GM23248 (cell line): ENCODE results near the gene RIMS1. TPM values are rescaled to one million over a fixed set of nuclear protein-coding genes. Genes with fewer than 3 reads are reported as not detected.
A peak's percentile ranks its signal among the peaks of the same experiment; 100 is the strongest.

Experiments
- DNase-seq: peaks from one replicate; pipeline ENCODE4 v3.0.0-alpha.2; 2015
- H2AFZ ChIP-seq: fragments of 200-600 bp; sonication (generic); 2 replicates; pipeline ENCODE4 v1.6.1; 2016; ENCODE audit warnings: antibody characterized with exemption
- H3F3A ChIP-seq: fragments of 200-600 bp; sonication (generic); 2 replicates; pipeline ENCODE4 v1.6.1; 2016; ENCODE audit warnings: mild to moderate bottlenecking, antibody characterized with exemption, mixed run types; ENCODE audit not compliant: insufficient read depth
- H3K27ac ChIP-seq: fragments of 200-600 bp; sonication (generic); 2 replicates; pipeline ENCODE4 v1.5.1; 2016; ENCODE audit warnings: mild to moderate bottlenecking
- H3K27me3 ChIP-seq: fragments of 200-600 bp; sonication (generic); replicated peaks from 2 replicates; pipeline ENCODE4 v1.6.1; 2016; ENCODE audit warnings: mild to moderate bottlenecking; ENCODE audit not compliant: insufficient read depth
- H3K36me3 ChIP-seq: fragments of 200-600 bp; sonication (generic); 2 replicates; pipeline ENCODE4 v1.6.1; 2016; ENCODE audit warnings: low read depth, mild to moderate bottlenecking
- H3K4me1 ChIP-seq: fragments of 200-600 bp; sonication (generic); 2 replicates; pipeline ENCODE4 v1.6.1; 2016; ENCODE audit warnings: mild to moderate bottlenecking; ENCODE audit not compliant: insufficient read depth
- H3K4me2 ChIP-seq: fragments of 200-600 bp; sonication (generic); one replicate; pipeline ENCODE4 v1.6.1; 2016; ENCODE audit warnings: mild to moderate bottlenecking; ENCODE audit not compliant: unreplicated experiment
- H3K4me3 ChIP-seq: fragments of 200-600 bp; sonication (generic); 2 replicates; pipeline ENCODE4 v1.5.1; 2016; ENCODE audit warnings: mild to moderate bottlenecking
- H3K79me2 ChIP-seq: fragments of 200-600 bp; sonication (generic); 2 replicates; pipeline ENCODE4 v1.6.1; 2016; ENCODE audit warnings: mild to moderate bottlenecking; ENCODE audit not compliant: insufficient read depth
- H3K9ac ChIP-seq: fragments of 200-600 bp; sonication (generic); 2 replicates; pipeline ENCODE4 v1.6.1; 2016; ENCODE audit warnings: mild to moderate bottlenecking
- H3K9me2 ChIP-seq: fragments of 200-600 bp; sonication (generic); 2 replicates; pipeline ENCODE4 v1.6.1; 2016; ENCODE audit warnings: mixed run types, mild to moderate bottlenecking, moderate library complexity; ENCODE audit not compliant: insufficient read depth
- H3K9me3 ChIP-seq: fragments of 200-600 bp; sonication (generic); one replicate; pipeline ENCODE4 v1.6.1; 2017; ENCODE audit warnings: low read depth
- H4K20me1 ChIP-seq: fragments of 200-600 bp; sonication (generic); 2 replicates; pipeline ENCODE4 v1.6.0; 2016; ENCODE audit not compliant: insufficient read depth
- EZH2 ChIP-seq: fragments of 200-600 bp; sonication (generic); IDR thresholded peaks from 2 replicates; pipeline ENCODE4 v1.6.1; 2018; ENCODE audit warnings: antibody characterized with exemption, mild to moderate bottlenecking; ENCODE audit not compliant: insufficient read depth, poor library complexity, severe bottlenecking
- EZH2phosphoT487 ChIP-seq: fragments of 200-600 bp; sonication (generic); IDR thresholded peaks from 2 replicates; pipeline ENCODE4 v1.6.1; 2018; ENCODE audit warnings: antibody characterized with exemption, moderate library complexity, mild to moderate bottlenecking, low read depth; ENCODE audit not compliant: insufficient read depth
- WGBS, 2 experiments: methylation state at CpG; one replicate each; pipeline ENCODE4 v1.1.6; 2015 to 2017; ENCODE audit warnings: low lambda C conversion rate in 2 of 2, low coverage in 1 of 2; ENCODE audit errors: missing lambda C conversion rate in 2 of 2; 5-methylcytosine and 5-hydroxymethylcytosine counted together
- in situ Hi-C: fragments of 300-500 bp; cut with MboI; formaldehyde crosslinking; loops from 2 replicates; pipeline ENCODE4 v1.15.0; 2020
- polyA plus RNA-seq: library from polyadenylated mRNA; unstranded; fragments of >200 nt; fragmentation: Nextera tagmentation; extraction: Ambion mirVana; gene quantifications from 2 replicates; pipeline ENCODE4 v1.2.1, GENCODE V29; 2016
- total RNA-seq: library from RNA; depleted of rRNA; stranded (reverse); fragments of >200 nt; shearing (Covaris generic); gene quantifications from 2 replicates; pipeline ENCODE4 v1.2.3, GENCODE V29; 2014; rRNA removed

Gene RIMS1
- total RNA-seq (9.7 and 10.6 TPM in 2 replicates), polyA plus RNA-seq (1.7 and 1.8 TPM in 2 replicates)

GRCh38 chr6:71886184-71887005, at the start of gene RIMS1:
Gene RIMS1, plus strand, starts transcription at chr6:71886550. Its CDS starts 474 bp downstream, at chr6:71887024.
- Histone ChIP-seq H3K27ac (no peak within 1 kb of the TSS), H3K4me2 (peak within 1 kb of the TSS; percentile 49), H3F3A (no peaks in the 10 kb centered on the region), H3K79me2 (no peaks in the 10 kb centered on the region), H2AFZ (peak within 1 kb of the TSS; percentile 68), H3K4me3 (peak within 1 kb of the TSS; percentile 78), H3K9me3 (no peaks in the 10 kb centered on the region), H4K20me1 (no peaks in the 10 kb centered on the region), H3K27me3 (no peaks in the 10 kb centered on the region), H3K9me2 (no peaks in the 10 kb centered on the region), H3K36me3 (no peaks in the 10 kb centered on the region), H3K9ac (no peak within 1 kb of the TSS), H3K4me1 (no peaks in the 10 kb centered on the region)
- peak; percentile 57 for DNase-seq
- 3 to 4% methylated on average over 31 to 67 of the region's 70 CpGs for WGBS, 2 experiments
- in situ Hi-C loops: no loop called here
- TF ChIP-seq EZH2phosphoT487 (no peak), EZH2 (no peak)

- Histone ChIP-seq H3K36me3 (no peaks in the 10 kb centered on the region), H3K9ac (no peak overlapping the region), H3K9me3 (no peaks in the 10 kb centered on the region), H3K4me1 (no peaks in the 10 kb centered on the region), H4K20me1 (no peaks in the 10 kb centered on the region), H3K27ac (no peak overlapping the region), H3F3A (no peaks in the 10 kb centered on the region), H3K79me2 (no peaks in the 10 kb centered on the region), H2AFZ (no peak overlapping the region), H3K4me3 (no peak overlapping the region), H3K9me2 (no peaks in the 10 kb centered on the region), H3K4me2 (no peak overlapping the region), H3K27me3 (no peaks in the 10 kb centered on the region)
- TF ChIP-seq EZH2phosphoT487: no peak
- TF ChIP-seq EZH2: no peak
- 33 to 38% methylated on average over 1 of the region's 1 CpG for WGBS, 2 experiments
- peak; percentile 32 for DNase-seq
- in situ Hi-C loops: no loop called here
These were observed 35.1 kb upstream of the RIMS1 start for GRCh38 chr6:71851214-71851613.

GRCh38 chr6:71852948-71853347, 33.4 kb upstream of the RIMS1 start:
- no peak overlapping the region for H3K4me2 ChIP-seq
- H2AFZ ChIP-seq: peak overlapping the region; percentile 32
- H3K79me2 ChIP-seq: no peaks in the 10 kb centered on the region
- H3K9me3 ChIP-seq: no peaks in the 10 kb centered on the region
- no peaks in the 10 kb centered on the region for H3K27me3 ChIP-seq
- no peaks in the 10 kb centered on the region for H3F3A ChIP-seq
- no peak overlapping the region for H3K27ac ChIP-seq
- peak; percentile 10 for DNase-seq
- H4K20me1 ChIP-seq: no peaks in the 10 kb centered on the region
- no peak overlapping the region for H3K4me3 ChIP-seq
- no peaks in the 10 kb centered on the region for H3K9me2 ChIP-seq
- H3K9ac ChIP-seq: no peak overlapping the region
- no peaks in the 10 kb centered on the region for H3K4me1 ChIP-seq
- TF ChIP-seq EZH2phosphoT487 (no peak), EZH2 (no peak)
- H3K36me3 ChIP-seq: no peaks in the 10 kb centered on the region
- 14 to 19% methylated on average over 3 of the region's 3 CpGs for WGBS, 2 experiments
- in situ Hi-C loops: no loop called here

- H3K36me3 ChIP-seq: no peaks in the 10 kb centered on the region
- no peaks in the 10 kb centered on the region for H3K27me3 ChIP-seq
- H3K4me1 ChIP-seq: no peaks in the 10 kb centered on the region
- H3K4me3 ChIP-seq: no peak overlapping the region
- H3F3A ChIP-seq: no peaks in the 10 kb centered on the region
- H3K4me2 ChIP-seq: no peak overlapping the region
- TF ChIP-seq EZH2phosphoT487 (no peak), EZH2 (no peak)
- no peak overlapping the region for H3K27ac ChIP-seq
- H3K9ac ChIP-seq: no peak overlapping the region
- peak; percentile 7 for DNase-seq
- no peaks in the 10 kb centered on the region for H3K9me2 ChIP-seq
- no peaks in the 10 kb centered on the region for H3K9me3 ChIP-seq
- no peaks in the 10 kb centered on the region for H4K20me1 ChIP-seq
- 11 to 12% methylated on average over 3 of the region's 3 CpGs for WGBS, 2 experiments
- in situ Hi-C loops: no loop called here
- H3K79me2 ChIP-seq: no peaks in the 10 kb centered on the region
- peak overlapping the region; percentile 41; the same call in 1 of the 2 replicates for H2AFZ ChIP-seq
These were observed 30.9 kb upstream of the RIMS1 start for GRCh38 chr6:71855406-71855805.
